Fibroblast of the aortic adventitia (primary cell): Measurements from ENCODE around the gene ANGPTL2. TPM values are rescaled to one million over a fixed set of nuclear protein-coding genes. Genes with fewer than 3 reads are reported as not detected.

Experiments used
- DNase-seq: peaks from one replicate; pipeline ENCODE4 v3.0.0-alpha.2; 2010; ENCODE audit warnings: low read depth
- H3K4me3 ChIP-seq: 2 replicates; pipeline ENCODE4 v1.5.1; 2011; ENCODE audit warnings: low read depth, mild to moderate bottlenecking, control low read depth, low read length, moderate library complexity
- CTCF ChIP-seq: IDR thresholded peaks from 2 replicates; pipeline ENCODE4 v1.5.1; 2011; ENCODE audit warnings: mild to moderate bottlenecking, low read length, control low read depth, inconsistent platforms; ENCODE audit not compliant: insufficient read depth
- total RNA-seq: library from RNA; depleted of rRNA; stranded (reverse); fragments of >200 nt; gene quantifications from 2 replicates; pipeline ENCODE4 v1.2.3, GENCODE V29; 2012; ENCODE audit warnings: low replicate concordance

ANGPTL2 gene
- total RNA-seq, 1 donor: 41.0 TPM

DNA sequence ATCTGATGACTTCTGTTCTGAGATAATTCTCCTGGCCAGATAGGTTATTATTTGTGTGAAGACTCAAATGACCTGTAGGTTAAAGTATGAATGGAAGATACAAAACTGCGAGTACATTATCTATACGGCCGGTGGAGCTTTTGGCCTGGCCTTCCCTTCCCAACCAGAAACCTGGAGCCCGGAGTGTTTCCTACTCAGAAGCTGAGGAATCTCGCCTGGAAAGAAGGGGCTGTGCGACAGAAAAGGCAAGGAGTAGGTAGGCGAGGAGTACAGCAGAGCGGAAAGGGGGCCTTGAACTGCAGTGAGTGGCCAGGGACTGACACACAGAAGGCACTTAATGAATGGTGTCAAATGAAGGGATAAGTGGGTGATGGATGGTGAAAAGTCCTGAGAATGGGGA lies 34.6 kb downstream of the ANGPTL2 start:
- no peak overlapping the region for H3K4me3 ChIP-seq
- no peak for TF ChIP-seq CTCF
- no peak for DNase-seq

GRCh38 chr9:127087411-127087810 lies 35.0 kb downstream of the ANGPTL2 start:
- TF ChIP-seq CTCF: no peak
- no peak for DNase-seq
- no peak overlapping the region for H3K4me3 ChIP-seq

- no peak for TF ChIP-seq CTCF
- H3K4me3 ChIP-seq: no peak overlapping the region
- no peak for DNase-seq
Measured at GRCh38 chr9:127086771-127087170, 35.7 kb downstream of the ANGPTL2 start.

DNA sequence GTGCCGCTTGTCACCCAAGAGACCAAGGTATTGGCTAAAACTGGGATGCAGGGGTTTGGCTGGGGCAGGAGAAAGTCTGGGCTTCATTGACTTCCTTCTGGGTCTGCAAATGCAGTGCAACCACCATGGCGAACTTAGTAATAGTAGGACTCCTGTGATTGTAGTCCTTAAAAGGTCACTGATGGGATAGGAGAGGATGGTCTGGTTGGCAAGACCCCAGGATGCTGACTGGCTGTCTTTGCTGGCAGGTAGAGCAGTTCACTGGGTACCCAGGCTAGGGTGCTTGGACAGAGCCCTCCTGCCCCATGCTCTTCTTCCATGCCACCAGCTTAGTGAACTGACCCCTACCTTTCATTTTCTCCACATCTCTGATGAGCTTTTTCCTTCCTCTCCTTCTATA lies 37.2 kb downstream of the ANGPTL2 start:
- no peak overlapping the region for H3K4me3 ChIP-seq
- no peak for DNase-seq
- TF ChIP-seq CTCF: no peak

DNA sequence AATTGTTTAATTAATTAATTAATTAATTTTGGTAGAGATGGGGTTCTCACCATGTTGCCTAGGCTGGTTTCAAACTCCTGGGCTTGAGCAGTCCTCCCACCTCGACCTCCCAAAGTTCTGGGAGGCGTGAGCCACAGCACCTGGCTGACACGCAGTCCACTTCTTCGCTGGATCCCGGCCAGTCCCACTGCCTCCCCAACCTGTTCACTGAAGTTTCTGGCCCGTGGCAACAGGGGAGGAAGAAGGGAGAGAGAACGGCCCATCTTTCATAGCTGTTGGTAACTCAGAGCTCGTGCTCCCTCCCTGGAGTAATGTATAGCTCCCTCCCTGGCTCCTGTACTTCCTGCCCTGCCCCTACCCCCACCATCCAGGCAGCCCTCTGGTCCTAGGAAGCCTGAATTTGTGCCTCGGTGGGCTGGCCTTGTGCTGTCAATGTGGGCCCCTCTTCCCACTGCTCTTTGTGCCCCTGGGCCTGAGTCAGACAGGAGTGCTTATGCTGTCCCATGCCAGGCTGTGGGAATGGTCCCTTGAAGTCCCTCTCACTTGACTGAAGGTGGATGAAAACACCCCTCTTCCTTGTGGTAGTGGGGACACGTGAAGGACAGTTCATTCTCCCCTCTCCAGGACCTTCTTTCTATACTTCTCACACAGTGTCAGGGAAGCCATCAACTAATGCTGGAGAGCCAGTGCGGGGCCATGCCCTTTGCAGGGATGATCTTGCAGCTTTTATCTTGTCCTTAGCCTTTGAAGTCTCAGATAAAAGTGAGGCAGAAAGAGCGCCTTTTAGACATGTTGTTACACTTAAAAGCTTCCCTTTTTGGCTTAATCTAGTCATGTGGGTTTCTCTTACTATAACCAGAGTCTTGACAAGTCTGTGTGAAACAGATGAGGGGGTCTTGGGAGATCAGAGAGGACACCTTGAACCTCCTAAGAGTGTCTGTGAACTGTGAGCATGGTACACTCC lies 38.1 kb downstream of the ANGPTL2 start:
- TF ChIP-seq CTCF: no peak
- H3K4me3 ChIP-seq: no peak overlapping the region
- DNase-seq: no peak

- no peak overlapping the region for H3K4me3 ChIP-seq
- no peak for DNase-seq
- no peak for TF ChIP-seq CTCF
Measured at GRCh38 chr9:127083138-127083980, 39.1 kb downstream of the ANGPTL2 start.
